Upper lobe of left lung (tissue), 6 donors: ENCODE measurements around the gene SH2B3. TPM values are rescaled to one million over a fixed set of nuclear protein-coding genes. Genes with fewer than 3 reads are reported as not detected.
"Not testable (repeated sequence)": the region's sequence is repeated elsewhere in the genome, so short reads cannot be mapped to it uniquely, and the experiment has no call there.

Experiments
- ATAC-seq, 2 donors: fragments of 200-7000 bp; cut with Tn5 transposase; one replicate each; pipeline ENCODE4 v1.9.1; 2022; ENCODE audit warnings: mild to moderate bottlenecking in 2 of 2, moderate library complexity in 2 of 2; ENCODE audit not compliant: low FRiP score in 2 of 2
- DNase-seq, 2 donors: peaks; one replicate each; pipeline ENCODE4 v3.0.0-alpha.2; 2019 to 2020
- H3K27ac ChIP-seq, 4 donors: fragments of 200-600 bp; sonication (generic); one replicate each; pipeline ENCODE4 v1.5.1; 2016 to 2019
- H3K27me3 ChIP-seq, 4 donors: fragments of 200-600 bp; sonication (generic); one replicate each; pipeline ENCODE4 v1.5.1; 2017 to 2019
- H3K36me3 ChIP-seq, 4 donors: fragments of 200-600 bp; sonication (generic); one replicate each; pipeline ENCODE4 v1.5.1; 2016 to 2019
- H3K4me1 ChIP-seq, 4 donors: fragments of 200-600 bp; sonication (generic); one replicate each; pipeline ENCODE4 v1.5.1; 2018 to 2019
- H3K4me3 ChIP-seq, 4 donors: fragments of 200-600 bp; sonication (generic); one replicate each; pipeline ENCODE4 v1.5.1; 2017 to 2019; ENCODE audit warnings: mild to moderate bottlenecking in 2 of 4, moderate library complexity in 1 of 4
- H3K9me3 ChIP-seq, 4 donors: fragments of 200-600 bp; sonication (generic); one replicate each; pipeline ENCODE4 v1.5.1; 2018 to 2019
- CTCF ChIP-seq, 6 experiments: fragments of 450-650 bp in 4 of 6; fragments of 200-600 bp in 2 of 6; sonication (generic) in 2 of 6; IDR thresholded peaks; one replicate each; pipeline ENCODE4 v1.5.1; 2016 to 2019; ENCODE audit warnings: antibody characterized with exemption in 6 of 6
- EP300 ChIP-seq, 4 donors: sonication (generic); formaldehyde crosslinking; IDR thresholded peaks; one replicate each; pipeline ENCODE4 v1.5.1; 2017; ENCODE audit warnings: antibody characterized with exemption in 4 of 4, control low read depth in 2 of 4
- POLR2A ChIP-seq, 4 donors: fragments of 450-650 bp; IDR thresholded peaks; one replicate each; pipeline ENCODE4 v1.5.1; 2016 to 2017; ENCODE audit warnings: antibody characterized with exemption in 4 of 4, mild to moderate bottlenecking in 2 of 4
- POLR2AphosphoS5 ChIP-seq, 2 donors: sonication (generic); formaldehyde crosslinking; IDR thresholded peaks; one replicate each; pipeline ENCODE4 v1.5.1; 2017; ENCODE audit warnings: antibody characterized with exemption in 2 of 2
- WGBS, 2 donors: methylation state at CpG; one replicate each; pipeline ENCODE4 v1.1.5; 2017 to 2018; 5-methylcytosine and 5-hydroxymethylcytosine counted together
- total RNA-seq, 6 donors: library from RNA; depleted of rRNA in 4 of 6; stranded (reverse); fragments of >200 nt in 4 of 6; gene quantifications; one replicate each; pipeline versions ENCODE4 v1.1.0 to v1.2.1, GENCODE V29; 2016 to 2021
- donor health status: DM: no; HTN: no; CAD: no; lungs with moderate emphysema.
- donor health status: DM: no; HTN: yes; CAD: no; lungs with severe emphysema.

SH2B3 gene
- total RNA-seq, 6 donors from 2014 or later: 24.8 to 128 (median 52.5) TPM

GRCh38 chr12:111482462-111482861, 76.7 kb downstream of the SH2B3 start:
- 97 to 100% methylated on average over 2 of the region's 2 CpGs for WGBS, 2 donors
- H3K9me3 ChIP-seq: no peaks in the 10 kb centered on the region
- ATAC-seq (no peak), DNase-seq (no peak)
- H3K27me3 ChIP-seq: no peaks in the 10 kb centered on the region
- no peak overlapping the region for H3K4me3 ChIP-seq
- H3K27ac ChIP-seq: no peak overlapping the region
- TF ChIP-seq POLR2AphosphoS5 (IDR thresholded peaks at IDR 0.05) (no peak), EP300 (IDR thresholded peaks at IDR 0.05) (no peak), CTCF (IDR thresholded peaks at IDR 0.05) (no peak), POLR2A (IDR thresholded peaks at IDR 0.05) (no peak)
- peaks cover 0 to 2% (median 0%) of the 10 kb centered on the region in 4 donors for H3K4me1 ChIP-seq
- peaks cover 22 to 93% (median 67%) of the 10 kb centered on the region in 4 donors for H3K36me3 ChIP-seq

- Histone ChIP-seq H3K36me3 (peaks cover 18 to 90% (median 59%) of the 10 kb centered on the region in 4 donors), H3K4me3 (no peak overlapping the region), H3K27me3 (no peaks in the 10 kb centered on the region), H3K27ac (peak overlapping the region in 1 of 4 donors; percentile 34), H3K9me3 (no peaks in the 10 kb centered on the region), H3K4me1 (peaks cover 6 to 15% (median 8%) of the 10 kb centered on the region in 4 donors)
- TF ChIP-seq EP300 (IDR thresholded peaks at IDR 0.05) (no peak), POLR2A (IDR thresholded peaks at IDR 0.05) (no peak), CTCF (IDR thresholded peaks at IDR 0.05) (no peak), POLR2AphosphoS5 (IDR thresholded peaks at IDR 0.05) (no peak)
- ATAC-seq: peak in 1 of 2 donors; percentile 43
- WGBS, 2 donors: 36 to 55% methylated on average over 4 of the region's 4 CpGs
- DNase-seq: no peak
These were observed 82.5 kb downstream of the SH2B3 start for GRCh38 chr12:111488271-111488670.

- ATAC-seq (no peak), DNase-seq (no peak)
- no peak for TF ChIP-seq POLR2AphosphoS5 (IDR thresholded peaks at IDR 0.05)
- TF ChIP-seq CTCF (IDR thresholded peaks at IDR 0.05): no peak
- TF ChIP-seq POLR2A (IDR thresholded peaks at IDR 0.05): no peak
- no peak for TF ChIP-seq EP300 (IDR thresholded peaks at IDR 0.05)
- H3K9me3 ChIP-seq: no peaks in the 10 kb centered on the region
- peaks cover 6 to 15% (median 8%) of the 10 kb centered on the region in 4 donors for H3K4me1 ChIP-seq
- H3K36me3 ChIP-seq: peaks cover 18 to 88% (median 57%) of the 10 kb centered on the region in 4 donors
- H3K27me3 ChIP-seq: no peaks in the 10 kb centered on the region
- no peak overlapping the region for H3K4me3 ChIP-seq
- WGBS, 2 donors: 82 to 88% methylated on average over 2 of the region's 2 CpGs
- peak overlapping the region in 1 of 4 donors; percentile 34 for H3K27ac ChIP-seq
These were observed 83.1 kb downstream of the SH2B3 start for GRCh38 chr12:111488798-111489197.

GRCh38 chr12:111492979-111493378, 87.3 kb downstream of the SH2B3 start:
- Histone ChIP-seq H3K36me3 (peaks cover 3 to 86% (median 36%) of the 10 kb centered on the region in 4 donors), H3K4me1 (peaks cover 4 to 11% (median 7%) of the 10 kb centered on the region in 4 donors)
- WGBS, 2 donors: 92 to 96% methylated on average over 7 of the region's 7 CpGs
- not testable (repeated sequence) for ATAC-seq, H3K4me3 ChIP-seq, H3K27me3 ChIP-seq, H3K27ac ChIP-seq, DNase-seq, H3K9me3 ChIP-seq

GRCh38 chr12:111494676-111495075, 89.0 kb downstream of the SH2B3 start:
- DNase-seq (no peak), ATAC-seq (no peak)
- Histone ChIP-seq H3K9me3 (no peaks in the 10 kb centered on the region), H3K4me3 (no peak overlapping the region), H3K27me3 (no peaks in the 10 kb centered on the region), H3K36me3 (peaks cover 3 to 82% (median 36%) of the 10 kb centered on the region in 4 donors), H3K4me1 (no peaks in the 10 kb centered on the region), H3K27ac (no peak overlapping the region)
- WGBS, 2 donors: 89 to 93% methylated on average over 4 of the region's 4 CpGs
- TF ChIP-seq EP300 (IDR thresholded peaks at IDR 0.05): no peak
- no peak for TF ChIP-seq CTCF (IDR thresholded peaks at IDR 0.05)
- no peak for TF ChIP-seq POLR2A (IDR thresholded peaks at IDR 0.05)
- TF ChIP-seq POLR2AphosphoS5 (IDR thresholded peaks at IDR 0.05): no peak

Other genes with a start within 250 kb of the SH2B3 start
- gene PHETA1, start 36.8 kb upstream of the SH2B3 start, total RNA-seq: 10 to 100 TPM in 5 of 6 donors, 1 to 10 TPM in 1; 9.1 to 24.6 (median 21.2) TPM
- gene ATXN2, start 193.4 kb downstream of the SH2B3 start, total RNA-seq: 100 to 1,000 TPM in 2 of 6 donors, 10 to 100 TPM in 4; 50.7 to 189 (median 75.2) TPM